Progenitor cell of endocrine pancreas (in vitro differentiated cells): ENCODE measurements around the gene ABTB2. TPM values are rescaled to one million over a fixed set of nuclear protein-coding genes. Genes with fewer than 3 reads are reported as not detected.
A peak's percentile ranks its signal among the peaks of the same experiment; 100 is the strongest.

Experiments used
- DNase-seq: peaks from one replicate; pipeline ENCODE4 v3.0.0; 2021; ENCODE audit warnings: low spot score; ENCODE audit not compliant: unreplicated experiment
- H3K27ac Mint-ChIP-seq: 2 replicates; pipeline ENCODE4 v1.8.0; 2021; ENCODE audit warnings: mild to moderate bottlenecking, moderate library complexity, mixed read lengths
- H3K27me3 Mint-ChIP-seq: 2 replicates; pipeline ENCODE4 v1.8.0; 2021; ENCODE audit warnings: mixed read lengths
- H3K36me3 Mint-ChIP-seq: 2 replicates; pipeline ENCODE4 v1.8.0; 2022; ENCODE audit warnings: mixed read lengths; ENCODE audit not compliant: insufficient read depth
- H3K4me1 Mint-ChIP-seq: 2 replicates; pipeline ENCODE4 v1.8.0; 2021; ENCODE audit warnings: low read depth, mixed read lengths
- H3K4me3 Mint-ChIP-seq: 2 replicates; pipeline ENCODE4 v1.8.0; 2021; ENCODE audit warnings: low read depth, mild to moderate bottlenecking, moderate library complexity, mixed read lengths
- H3K9me3 Mint-ChIP-seq: 2 replicates; pipeline ENCODE4 v1.8.0; 2021; ENCODE audit warnings: low read depth, mixed read lengths
- total RNA-seq: library from RNA; stranded (reverse); gene quantifications from 2 replicates; pipeline ENCODE4 v1.2.1, GENCODE V29; 2021
- TF ChIP-seq, protein P1 (sequence below): fragments of 200-600 bp; sonication (generic); IDR thresholded peaks from one replicate; pipeline ENCODE4 v1.5.0; 2021; ENCODE audit warnings: antibody characterized with exemption, mild to moderate bottlenecking; ENCODE audit not compliant: unreplicated experiment

The ABTB2 gene
- total RNA-seq, 1 donor from 2014 or later = 19.5 TPM

DNA sequence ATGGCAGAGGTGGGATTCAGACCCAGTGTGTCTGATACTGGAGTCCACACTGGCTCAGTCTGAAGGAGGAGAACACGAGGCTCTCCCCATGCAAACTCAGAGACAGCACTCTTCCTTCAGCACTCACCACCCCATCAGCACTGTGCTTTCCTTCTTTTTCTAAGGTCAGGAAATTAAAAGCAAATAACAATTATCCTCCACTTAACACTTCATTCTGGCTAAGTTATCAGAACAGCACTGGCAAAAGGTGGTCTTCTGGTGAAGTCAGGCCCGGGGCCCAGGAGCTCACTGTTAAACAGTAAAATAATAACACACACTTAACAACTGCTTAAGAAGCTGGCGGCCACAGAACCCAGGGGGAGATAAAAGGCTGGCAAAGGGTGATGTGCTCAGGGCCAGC lies 145.2 kb downstream of the ABTB2 start:
- no peaks in the 10 kb centered on the region for H3K9me3 Mint-ChIP-seq
- H3K27ac Mint-ChIP-seq = peak overlapping the region; percentile 59
- peaks cover 12% of the 10 kb centered on the region for H3K4me1 Mint-ChIP-seq
- no peak overlapping the region for H3K4me3 Mint-ChIP-seq
- H3K36me3 Mint-ChIP-seq = no peaks in the 10 kb centered on the region
- no peak for DNase-seq
- TF ChIP-seq, protein P1, sequence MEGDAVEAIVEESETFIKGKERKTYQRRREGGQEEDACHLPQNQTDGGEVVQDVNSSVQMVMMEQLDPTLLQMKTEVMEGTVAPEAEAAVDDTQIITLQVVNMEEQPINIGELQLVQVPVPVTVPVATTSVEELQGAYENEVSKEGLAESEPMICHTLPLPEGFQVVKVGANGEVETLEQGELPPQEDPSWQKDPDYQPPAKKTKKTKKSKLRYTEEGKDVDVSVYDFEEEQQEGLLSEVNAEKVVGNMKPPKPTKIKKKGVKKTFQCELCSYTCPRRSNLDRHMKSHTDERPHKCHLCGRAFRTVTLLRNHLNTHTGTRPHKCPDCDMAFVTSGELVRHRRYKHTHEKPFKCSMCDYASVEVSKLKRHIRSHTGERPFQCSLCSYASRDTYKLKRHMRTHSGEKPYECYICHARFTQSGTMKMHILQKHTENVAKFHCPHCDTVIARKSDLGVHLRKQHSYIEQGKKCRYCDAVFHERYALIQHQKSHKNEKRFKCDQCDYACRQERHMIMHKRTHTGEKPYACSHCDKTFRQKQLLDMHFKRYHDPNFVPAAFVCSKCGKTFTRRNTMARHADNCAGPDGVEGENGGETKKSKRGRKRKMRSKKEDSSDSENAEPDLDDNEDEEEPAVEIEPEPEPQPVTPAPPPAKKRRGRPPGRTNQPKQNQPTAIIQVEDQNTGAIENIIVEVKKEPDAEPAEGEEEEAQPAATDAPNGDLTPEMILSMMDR = no peak
- no peaks in the 10 kb centered on the region for H3K27me3 Mint-ChIP-seq

DNA sequence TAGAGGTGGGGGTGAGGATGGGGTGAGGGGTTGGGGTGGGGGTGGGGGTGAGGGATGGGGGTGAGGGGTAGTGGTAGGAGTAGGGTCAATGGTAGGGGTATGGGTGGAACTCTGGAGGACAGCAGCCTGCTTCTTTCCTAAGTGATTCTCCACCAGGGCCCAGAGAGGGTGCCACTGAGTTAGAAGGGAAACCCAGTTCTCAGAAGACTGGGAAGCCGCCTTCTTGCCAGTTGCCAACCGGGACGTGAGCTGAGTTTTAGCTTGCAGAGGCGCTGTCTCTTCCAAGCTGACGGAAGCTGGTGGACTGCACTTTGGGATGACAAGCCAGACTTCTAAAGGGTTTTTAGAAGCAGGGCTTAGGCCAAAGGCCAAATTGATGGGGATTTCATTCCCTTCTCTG lies 148.0 kb downstream of the ABTB2 start:
- TF ChIP-seq, protein P1 = no peak
- no peak overlapping the region for H3K4me3 Mint-ChIP-seq
- no peak for DNase-seq
- no peaks in the 10 kb centered on the region for H3K27me3 Mint-ChIP-seq
- H3K4me1 Mint-ChIP-seq = peaks cover 32% of the 10 kb centered on the region
- no peaks in the 10 kb centered on the region for H3K36me3 Mint-ChIP-seq
- no peak overlapping the region for H3K27ac Mint-ChIP-seq
- H3K9me3 Mint-ChIP-seq = no peaks in the 10 kb centered on the region

DNA sequence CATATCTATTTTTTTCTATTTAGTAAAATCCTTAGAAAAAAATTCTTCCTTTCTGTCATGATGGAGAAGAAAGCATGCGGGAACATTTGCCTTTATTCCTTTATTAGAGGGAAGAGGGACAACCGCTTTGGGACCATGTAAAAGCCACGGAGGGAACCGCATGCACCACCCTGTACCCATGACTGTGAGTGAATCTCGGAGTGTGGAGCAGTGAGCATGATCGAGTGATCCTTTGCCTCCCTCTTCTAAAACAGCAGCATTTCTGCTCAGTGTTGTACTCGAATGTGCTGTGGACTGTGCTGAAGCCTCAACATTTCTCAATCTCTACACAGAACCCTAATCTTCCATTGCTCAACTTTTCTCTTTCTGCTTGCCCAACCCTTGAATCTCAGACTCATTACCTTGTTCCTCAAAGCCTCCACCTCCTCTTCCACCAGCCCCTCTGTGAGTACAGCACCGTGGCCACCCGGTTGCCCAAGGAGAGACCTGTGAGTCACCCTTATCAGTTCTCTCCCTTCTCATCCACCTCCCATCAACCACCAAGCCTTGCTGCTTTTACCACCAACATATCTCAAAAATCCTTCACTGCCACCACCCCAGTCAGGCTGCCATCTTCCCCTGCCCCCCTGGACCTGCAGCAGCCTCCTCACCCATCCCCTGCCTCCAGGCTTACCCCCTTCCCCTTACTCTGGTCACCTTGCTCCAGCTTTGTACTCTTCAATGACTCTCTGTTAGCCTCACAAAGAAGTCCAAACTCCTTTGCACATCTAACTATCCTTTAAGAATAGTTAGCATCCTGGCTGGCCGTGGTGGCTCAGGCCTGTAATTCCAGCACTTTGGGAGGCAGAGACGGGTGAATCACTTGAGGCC lies 149.3 kb downstream of the ABTB2 start:
- peaks cover under 1% of the 10 kb centered on the region for H3K36me3 Mint-ChIP-seq
- H3K4me1 Mint-ChIP-seq = peaks cover 39% of the 10 kb centered on the region
- TF ChIP-seq, protein P1 = no peak
- H3K27me3 Mint-ChIP-seq = no peaks in the 10 kb centered on the region
- H3K4me3 Mint-ChIP-seq = no peak overlapping the region
- H3K27ac Mint-ChIP-seq = no peak overlapping the region
- no peak for DNase-seq
- H3K9me3 Mint-ChIP-seq = no peaks in the 10 kb centered on the region

DNA sequence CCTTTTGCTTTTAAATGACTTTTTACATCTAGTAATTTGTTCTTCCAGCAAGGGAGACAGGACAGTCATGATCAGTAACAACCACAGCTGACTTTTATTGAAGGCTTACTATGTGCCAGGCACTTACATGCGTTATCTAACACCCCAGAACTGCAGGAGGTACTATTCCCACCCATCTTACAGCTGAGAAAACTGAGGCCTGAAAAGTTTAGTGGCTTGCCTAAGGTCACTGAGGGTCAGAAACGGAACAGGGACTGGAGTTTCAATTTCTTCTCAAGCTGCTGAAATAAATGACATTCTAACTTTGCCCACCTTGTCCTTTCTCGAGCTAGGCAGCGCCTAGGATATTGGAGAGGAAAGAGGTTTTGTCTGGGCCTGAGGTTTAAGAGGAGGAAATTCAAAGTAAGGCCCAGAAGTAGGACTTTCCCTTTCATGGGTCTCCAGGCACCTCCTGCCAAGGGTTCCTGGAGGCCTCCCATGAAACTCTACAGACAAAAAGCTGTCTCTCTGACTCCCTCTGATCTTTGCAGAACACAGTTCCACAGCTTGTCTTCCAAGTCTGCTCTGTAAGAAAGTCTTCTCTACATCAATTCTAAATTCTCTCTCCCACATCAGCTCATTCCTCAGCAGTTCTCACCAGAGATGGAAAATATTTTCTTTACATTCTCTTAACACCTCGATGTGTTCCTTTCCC lies 150.2 kb downstream of the ABTB2 start:
- H3K4me3 Mint-ChIP-seq = no peak overlapping the region
- H3K4me1 Mint-ChIP-seq = peaks cover 40% of the 10 kb centered on the region
- TF ChIP-seq, protein P1 = no peak
- no peaks in the 10 kb centered on the region for H3K27me3 Mint-ChIP-seq
- H3K36me3 Mint-ChIP-seq = peaks cover 2% of the 10 kb centered on the region
- DNase-seq = no peak
- no peaks in the 10 kb centered on the region for H3K9me3 Mint-ChIP-seq
- no peak overlapping the region for H3K27ac Mint-ChIP-seq

DNA sequence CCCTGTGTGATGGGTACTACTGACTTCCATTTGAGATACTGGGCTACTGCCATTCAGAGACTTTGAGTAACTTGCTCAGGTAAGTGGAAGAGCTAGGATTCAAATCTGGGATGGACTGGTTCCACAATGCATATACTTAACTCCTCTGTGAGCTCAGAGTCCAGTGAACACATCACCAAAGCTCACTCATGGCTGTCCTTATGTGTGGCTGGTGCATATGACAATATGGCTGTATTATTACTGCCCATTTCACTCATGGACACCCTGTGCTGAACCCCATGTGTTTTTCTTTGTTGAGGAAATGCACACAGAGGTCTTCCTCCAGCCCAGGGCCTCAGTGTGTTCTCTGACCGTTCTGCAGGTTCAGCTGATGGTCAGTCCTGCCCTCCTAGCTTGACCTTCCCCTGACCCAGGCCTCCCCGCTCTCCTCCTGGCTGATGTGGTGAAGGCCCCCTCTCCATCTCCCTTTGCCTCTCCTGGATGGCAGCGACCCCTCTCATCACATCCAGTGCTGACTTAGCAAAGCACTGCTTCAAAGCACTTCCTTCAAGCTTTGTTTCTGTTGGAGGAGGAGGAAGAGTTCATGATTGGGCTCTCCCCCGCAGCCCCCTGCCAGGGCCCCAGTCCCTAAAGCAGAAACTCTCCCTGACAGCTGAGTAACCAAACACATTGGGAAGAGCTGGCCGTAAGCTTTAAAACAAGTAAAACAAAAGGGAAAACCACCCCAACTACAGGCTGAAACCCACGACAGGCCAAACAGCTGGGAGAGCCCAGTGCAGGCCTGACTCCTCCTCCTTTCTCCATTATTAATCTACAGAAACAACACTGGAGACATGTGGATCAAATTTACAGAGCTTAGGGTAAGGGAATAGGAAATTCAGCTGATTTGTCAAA lies 151.2 kb downstream of the ABTB2 start:
- peaks cover 6% of the 10 kb centered on the region for H3K36me3 Mint-ChIP-seq
- DNase-seq = no peak
- H3K27ac Mint-ChIP-seq = peak overlapping the region; percentile 87
- H3K9me3 Mint-ChIP-seq = no peaks in the 10 kb centered on the region
- H3K27me3 Mint-ChIP-seq = no peaks in the 10 kb centered on the region
- H3K4me1 Mint-ChIP-seq = peaks cover 42% of the 10 kb centered on the region
- no peak overlapping the region for H3K4me3 Mint-ChIP-seq
- TF ChIP-seq, protein P1 = no peak
